NCI-H146 (cell line): ENCODE measurements around the gene MCM8.

ENCODE experiments used
- DNase-seq: peaks from one replicate; lab custom pipeline; 2025; lab: John Stamatoyannopoulos, UW

Gene MCM8

DNA sequence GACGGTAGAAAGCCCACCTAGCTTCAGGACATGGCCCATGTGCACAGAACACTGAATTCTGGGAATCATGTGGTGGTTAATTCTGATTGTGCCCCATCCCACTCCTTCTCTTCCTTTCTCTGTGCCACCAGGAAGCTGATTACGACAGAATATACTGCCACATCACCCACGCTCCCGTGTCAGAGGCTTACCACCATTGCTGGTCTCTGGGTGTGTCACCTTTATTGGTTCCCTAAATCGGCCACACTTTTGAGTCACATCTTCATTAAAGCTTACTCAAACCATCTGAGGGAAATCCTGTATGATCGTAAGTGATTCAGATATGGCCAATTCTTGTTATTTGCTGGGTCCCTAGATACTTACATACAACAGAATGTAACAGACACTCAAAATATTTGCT, 3.2 kb upstream of the MCM8 start:
- DNase-seq: no peak

DNA sequence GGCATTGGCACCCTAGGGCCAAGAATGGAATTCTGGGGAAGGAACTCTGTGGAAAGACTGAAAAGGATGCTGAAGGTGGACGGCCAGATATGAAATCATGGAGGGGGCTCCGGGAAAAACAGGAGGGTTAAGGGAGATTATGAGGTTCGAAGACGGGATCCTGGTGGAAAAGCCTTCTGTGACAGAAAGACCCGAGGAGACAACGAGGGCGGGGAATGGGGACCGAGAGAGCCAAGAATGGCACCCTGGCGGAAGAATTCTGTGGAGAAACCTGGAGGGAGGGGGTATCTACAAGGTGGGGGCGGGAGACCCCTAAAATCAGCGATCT, 545 bp upstream of the MCM8 start:
- no peak for DNase-seq

DNA sequence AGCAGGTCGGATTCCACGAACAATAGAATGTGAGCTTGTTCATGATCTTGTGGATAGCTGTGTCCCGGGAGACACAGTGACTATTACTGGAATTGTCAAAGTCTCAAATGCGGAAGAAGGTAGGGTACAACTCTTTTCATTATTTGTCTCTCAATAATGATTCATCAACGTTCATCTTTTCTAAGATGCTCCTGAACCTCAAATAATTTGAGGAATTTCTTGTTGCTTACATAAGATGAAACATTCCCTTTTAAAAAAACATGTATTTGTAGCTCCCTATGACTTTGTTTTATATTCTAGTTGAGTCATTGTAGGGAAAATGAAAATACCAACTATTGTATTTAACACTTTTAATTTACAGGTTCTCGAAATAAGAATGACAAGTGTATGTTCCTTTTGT, 17.0 kb downstream of the MCM8 start:
- no peak for DNase-seq

DNA sequence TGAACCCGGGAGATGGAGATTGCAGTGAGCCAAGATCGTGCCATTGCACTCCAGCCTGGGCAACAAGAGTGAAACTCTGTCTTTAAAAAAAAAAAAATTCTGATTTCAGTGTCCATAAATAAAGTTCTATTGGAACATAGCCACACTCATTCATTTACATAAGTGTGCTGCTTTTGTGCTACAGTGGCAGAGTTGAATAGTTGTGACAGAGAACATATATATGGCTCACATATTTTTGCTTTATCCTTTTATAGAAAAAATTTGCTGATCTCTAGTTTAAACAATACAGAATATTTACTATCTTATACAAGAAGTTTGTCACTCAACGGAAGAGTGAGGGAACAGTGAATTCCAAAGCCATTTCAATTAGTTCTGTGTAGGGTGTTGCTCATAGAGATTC, 18.0 kb downstream of the MCM8 start:
- no peak for DNase-seq

DNA sequence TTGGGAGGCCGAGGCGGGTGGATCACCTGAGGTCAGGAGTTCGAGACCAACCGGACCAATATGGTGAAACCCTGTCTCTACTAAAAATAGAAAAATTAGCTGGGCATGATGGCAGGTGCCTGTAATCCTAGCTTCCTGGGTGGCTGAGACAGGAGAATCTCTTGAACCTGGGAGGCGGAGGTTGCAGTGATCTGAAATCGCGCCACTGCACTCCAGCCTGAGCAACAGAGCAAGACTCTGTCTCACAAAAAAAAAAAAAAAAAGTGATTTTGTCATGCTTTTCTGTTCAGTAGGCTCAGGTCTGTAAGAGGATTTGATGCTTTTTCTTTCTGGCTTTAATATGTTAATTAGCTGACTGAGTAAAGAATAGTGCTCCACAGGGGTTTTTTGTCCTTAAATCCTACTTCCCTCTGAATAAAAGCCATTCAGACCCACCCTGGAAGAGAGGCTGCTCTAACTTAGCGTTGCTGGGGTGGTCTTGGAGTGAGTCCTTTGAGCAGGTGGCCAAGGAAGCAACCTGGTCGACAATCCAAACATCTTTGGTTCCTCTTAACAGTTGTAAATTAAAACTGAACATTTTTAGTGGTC, 19.0 kb downstream of the MCM8 start:
- peak; percentile 63 for DNase-seq

DNA sequence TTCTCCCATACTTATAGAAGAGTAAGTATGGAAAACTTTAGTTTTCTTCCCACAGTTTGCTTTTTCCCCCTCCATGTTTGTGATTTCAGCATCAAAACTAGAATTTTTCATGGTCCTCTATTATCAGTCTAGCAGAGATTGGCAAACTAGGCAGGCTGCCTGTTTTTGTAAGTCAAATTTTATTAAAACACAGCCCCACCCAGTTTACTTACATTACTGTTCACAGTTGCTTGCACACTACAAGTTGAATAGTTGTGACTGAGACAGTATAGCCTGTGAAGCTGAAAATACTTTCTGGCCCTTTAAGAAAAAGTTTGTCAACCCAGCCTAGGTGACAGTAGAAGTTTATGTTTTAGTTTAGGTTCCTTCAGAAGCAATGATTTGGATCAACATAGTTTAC, 19.5 kb downstream of the MCM8 start:
- no peak for DNase-seq

DNA sequence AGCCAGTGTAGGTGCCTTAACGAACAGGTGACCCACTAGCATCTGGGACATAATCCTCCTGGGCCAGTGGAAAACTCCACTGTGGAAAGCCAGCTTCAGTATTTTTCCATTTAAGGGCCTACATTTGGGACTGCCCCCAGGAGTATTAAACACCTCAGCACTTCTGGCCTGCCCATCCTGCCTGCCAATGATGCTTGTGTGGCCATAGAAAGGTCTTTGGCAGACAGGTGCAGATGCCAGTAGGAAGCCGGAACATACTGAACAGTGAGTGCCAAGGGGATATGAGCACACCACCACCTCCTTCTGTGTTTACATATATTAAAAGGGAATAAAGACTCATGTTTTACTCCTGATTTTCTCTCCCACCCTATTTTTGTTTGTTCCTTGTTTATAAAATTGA, 19.9 kb downstream of the MCM8 start:
- DNase-seq: no peak

DNA sequence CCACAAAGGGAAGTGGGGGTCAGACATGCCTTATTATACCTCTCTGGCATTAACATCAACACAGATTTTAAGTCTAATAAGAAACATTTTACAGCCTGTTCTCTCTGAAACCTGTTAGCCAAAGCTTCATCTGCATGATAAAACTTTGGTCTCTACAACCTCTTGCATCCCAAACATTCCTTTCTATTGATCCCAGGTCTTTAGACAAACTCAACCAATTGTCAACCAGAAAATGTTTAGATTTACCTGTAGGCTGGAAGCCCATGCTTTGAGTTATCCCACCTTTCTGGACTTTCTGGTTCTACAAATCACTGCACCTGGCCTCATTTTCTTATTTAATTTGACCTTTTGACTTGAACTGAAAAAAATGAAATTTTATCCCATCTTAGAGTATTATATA, 20.8 kb downstream of the MCM8 start:
- DNase-seq: no peak

DNA sequence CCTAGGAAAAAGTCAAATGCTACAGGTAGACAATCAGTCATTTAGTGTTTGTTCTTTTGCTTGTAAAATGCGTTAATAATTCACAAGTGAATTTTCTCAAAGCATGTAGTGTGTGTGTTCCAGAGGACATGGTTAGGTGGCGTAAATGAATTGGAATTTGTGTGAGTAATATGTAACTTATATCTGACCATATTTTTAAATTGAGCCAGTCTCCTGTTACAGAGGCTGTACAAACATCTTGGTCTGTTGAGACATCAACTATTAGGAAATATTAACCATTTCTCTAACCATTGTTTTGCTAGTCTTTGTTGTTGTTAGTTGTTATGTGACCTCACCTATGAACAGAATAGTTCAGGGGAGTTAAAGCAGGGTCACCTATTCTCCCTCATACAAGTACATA, 22.7 kb downstream of the MCM8 start:
- DNase-seq: no peak

DNA sequence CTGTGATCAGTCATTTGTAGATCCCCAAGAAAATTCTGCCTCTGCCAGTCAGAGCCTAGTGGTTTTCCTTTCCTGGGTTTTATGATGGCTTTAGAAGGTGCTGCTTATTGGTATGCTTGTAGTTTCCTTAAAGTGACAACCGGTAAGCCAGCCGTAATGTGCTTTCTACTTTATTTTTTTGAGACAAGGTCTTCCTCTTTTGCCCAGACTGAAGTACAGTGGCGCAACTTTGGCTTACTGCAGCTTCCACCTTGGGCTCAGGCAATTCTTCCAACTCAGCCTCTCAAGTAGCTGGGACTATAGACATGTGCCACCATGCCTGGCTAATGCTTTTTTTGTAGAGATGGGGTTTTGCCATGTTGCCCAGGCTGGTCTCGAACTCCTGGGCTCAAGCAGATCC, 23.5 kb downstream of the MCM8 start:
- no peak for DNase-seq

DNA sequence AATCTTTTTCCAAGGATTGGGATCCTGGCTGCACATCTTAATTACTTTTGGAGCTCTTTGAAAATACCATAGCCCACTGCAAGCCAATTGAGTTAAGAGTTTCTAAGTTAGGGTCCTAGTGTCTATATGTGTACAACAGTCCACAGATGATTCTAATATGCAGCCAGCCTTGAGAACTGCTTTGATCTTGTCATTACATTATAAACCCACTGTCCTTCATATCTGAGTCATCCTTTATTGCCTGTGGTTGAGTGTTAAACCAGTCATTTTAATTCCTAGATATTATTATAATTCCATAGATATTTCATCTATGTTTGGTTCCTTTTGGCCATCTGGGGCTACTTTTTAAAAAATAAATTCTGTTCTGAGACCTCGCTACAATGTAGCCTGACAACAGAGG, 24.1 kb downstream of the MCM8 start:
- DNase-seq: no peak

DNA sequence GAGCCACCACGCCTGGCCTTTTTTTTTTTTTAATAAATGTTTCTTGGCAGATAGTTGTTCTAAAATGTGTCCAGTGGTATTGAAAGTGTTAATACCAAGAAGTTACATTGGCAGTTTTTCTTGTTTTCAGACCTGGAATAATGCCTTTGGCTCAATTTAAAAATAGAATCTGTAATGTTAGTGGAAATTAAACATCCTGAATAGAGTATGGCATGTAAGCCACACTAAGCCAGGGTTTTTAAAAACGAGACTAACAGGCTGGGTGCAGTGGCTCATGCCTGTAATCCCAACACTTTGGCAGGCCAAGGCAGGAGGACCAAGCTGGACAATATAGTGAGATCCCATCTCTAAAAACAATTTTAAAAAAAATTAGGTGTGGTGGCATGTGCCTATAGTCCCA, 25.3 kb downstream of the MCM8 start:
- DNase-seq: no peak

DNA sequence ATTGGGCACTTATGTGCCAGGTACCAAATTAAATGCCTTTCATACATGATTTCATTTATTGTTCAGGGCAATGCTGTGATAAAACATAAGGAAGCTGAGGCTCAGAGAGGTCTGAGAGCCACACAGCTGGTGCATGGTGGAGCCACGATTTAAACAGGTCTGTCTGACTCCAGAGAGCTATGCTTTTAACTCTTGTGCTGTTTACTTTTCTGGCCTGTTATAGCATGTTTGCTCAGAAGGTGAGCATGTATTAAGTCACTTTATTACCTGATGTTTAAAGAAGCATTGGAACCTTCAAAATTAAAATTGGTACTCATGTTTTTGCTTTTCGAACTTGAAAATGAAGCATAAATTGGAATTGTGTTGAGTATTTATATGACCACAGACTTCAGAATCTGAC, 26.8 kb downstream of the MCM8 start:
- no peak for DNase-seq

DNA sequence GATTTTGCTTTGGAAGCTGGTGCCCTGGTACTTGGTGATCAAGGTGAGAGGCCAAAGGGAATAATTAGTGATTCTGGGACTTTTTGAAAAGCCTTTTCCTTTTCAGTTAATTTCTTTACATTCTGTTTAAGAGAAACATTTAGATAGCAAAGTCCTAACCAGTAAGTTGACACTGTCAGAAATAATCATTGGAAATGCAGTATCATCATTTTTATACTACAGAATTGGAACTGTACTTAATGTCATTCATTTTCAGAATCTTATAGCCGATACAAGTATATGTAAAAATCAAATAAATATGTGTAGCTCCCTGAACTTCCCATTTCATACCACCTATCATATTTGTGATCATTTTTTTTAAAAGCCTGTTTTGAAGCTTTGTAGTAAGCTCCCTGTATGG, 27.5 kb downstream of the MCM8 start:
- DNase-seq: no peak

DNA sequence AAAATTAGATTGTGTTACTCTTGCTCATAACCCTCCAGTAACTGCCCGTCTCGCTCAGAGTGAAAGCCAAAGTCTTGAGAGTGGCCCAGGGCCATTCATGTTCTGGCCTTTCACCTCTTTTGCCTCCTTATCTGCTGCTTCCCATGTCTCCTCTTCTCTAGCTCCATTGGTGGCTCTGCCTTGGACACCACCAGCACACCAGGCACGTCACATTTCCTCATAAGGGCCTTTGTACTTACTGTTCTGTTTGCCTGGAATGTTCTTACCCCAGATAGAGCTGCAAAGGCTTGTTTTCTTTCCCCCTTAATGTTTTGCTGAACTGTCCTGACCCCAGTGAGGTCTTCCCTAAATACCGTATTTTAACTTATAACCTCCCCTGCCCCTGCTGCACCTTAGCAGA, 29.3 kb downstream of the MCM8 start:
- DNase-seq: no peak

DNA sequence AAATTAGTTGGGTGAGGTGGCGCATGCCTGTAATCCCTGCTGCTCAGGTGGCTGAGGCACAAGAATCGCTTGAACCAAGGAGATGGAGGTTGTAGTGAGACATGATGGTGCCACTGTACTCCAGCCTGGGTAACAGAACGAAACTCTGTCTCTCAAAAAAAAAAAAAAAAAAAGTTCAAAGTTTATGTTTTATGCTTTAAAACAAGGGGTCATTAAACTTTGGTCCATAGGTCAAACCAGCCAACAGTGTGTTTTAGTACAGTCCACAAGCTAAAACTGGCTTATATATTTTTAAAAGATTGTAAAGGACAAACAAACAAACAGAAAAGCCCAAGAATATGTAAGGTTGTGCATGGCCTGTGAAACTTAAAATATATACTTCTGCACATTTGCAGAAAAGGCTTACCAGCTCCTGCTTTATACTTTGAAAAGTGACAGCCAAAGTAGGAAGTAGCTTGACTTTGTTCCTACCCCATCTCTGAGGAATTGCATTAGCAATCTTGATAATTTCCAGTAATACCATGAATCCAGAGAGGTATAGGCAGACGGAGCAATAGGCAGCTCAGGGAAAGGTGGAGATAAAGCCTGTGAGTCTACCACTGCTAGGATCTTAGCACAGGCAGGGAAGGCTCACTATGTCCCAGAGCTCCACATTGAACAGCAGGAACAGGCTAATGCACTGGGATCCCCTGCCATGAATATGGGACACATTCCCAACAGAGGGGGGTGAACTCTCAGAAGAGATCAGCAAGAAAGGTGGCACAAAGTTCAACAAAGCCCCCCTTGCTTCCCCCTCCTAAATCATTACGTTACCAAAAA, 30.5 kb downstream of the MCM8 start:
- DNase-seq: no peak

DNA sequence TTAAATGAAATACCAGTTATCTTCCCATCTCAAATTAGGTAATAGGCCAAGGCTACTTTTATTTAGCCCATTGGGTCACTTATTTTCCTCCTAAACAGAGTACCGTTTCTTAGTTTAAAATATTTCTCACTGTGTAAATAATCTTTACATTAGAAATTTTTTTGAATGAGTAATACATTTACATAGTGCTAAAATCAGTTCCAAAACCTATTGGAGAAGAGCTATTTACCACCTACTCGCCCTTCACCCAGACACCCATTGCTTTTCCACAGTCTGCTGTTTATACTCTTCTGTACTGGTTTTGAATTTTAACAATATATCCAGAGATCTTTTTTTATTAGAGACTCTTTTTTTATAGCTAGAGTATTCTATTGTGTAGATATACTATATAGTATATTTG, 36.9 kb downstream of the MCM8 start:
- DNase-seq: no peak

DNA sequence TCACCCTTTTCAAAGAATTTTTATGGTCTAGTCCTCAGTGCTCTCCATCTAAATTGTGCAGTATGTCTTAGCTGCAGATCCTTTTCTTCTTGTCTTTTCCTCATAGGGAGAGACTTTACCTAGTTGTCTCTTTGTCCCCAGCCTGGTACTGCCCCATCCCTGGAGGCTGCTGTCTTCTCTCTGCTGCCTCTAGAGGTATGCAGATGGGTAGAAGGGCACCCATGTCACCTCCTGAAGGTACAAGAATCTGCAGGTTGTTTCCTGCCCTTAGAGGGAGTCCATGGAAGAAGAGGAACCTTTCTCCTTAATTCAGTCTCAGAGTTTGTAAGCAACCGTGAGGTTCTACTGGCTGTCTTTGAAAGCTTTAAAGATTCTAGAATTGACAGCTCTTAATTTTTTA, 39.1 kb downstream of the MCM8 start:
- no peak for DNase-seq

DNA sequence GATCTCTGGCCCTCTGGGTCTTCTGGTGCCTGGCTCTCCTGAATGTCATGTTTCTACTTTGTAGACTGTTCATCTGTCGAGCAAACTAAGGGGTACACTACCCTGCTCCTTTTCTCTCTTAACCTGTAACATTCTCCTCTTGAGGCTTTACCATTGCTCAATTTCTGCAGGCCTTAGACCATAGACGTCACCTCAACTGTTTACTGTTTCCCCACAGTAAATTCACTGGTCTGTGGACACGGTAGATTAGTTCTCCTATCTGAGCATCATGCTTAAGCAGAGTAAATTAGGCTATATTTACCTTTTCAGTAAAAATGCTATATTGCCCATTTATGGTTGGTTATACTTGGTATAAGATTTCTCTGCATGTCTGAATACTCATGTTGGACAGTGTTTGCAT, 40.5 kb downstream of the MCM8 start:
- no peak for DNase-seq

DNA sequence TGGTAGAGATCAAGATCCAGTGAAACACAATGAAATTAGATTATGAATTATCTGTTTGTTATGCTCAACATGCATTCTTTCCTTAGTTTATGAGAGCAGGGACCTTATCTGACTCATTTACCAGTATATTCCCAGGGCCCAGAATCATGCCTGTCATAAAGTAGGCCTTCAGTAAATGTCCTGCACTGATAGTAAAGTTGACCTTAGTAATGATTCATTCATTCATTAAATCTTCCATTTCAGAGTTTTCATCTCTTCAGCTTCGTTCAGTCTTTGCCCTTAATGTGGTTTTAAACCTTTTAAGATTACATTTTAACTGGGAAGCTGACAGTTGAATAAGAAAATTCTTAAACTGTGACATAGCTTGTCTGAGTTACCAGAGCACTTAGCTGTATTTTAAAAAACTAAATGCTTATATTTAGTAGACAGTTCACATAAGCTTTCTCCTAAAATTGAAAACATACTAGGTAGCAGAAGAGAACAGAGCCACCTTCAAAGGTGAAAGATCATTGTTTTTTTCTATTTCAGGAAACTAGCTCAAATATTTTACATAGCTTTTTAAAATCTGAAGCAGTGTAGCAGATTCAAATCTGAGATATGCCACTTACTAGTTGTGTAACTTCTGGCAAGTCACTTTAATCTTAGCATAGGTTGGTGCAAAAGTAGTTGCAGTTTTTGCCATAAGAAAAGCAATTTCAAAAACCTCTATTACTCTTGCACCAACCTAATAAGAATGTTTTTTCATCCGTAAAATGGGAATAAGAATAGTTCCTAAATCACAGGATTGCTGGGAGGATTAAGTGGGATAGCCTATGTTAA, 41.4 kb downstream of the MCM8 start:
- no peak for DNase-seq

DNA sequence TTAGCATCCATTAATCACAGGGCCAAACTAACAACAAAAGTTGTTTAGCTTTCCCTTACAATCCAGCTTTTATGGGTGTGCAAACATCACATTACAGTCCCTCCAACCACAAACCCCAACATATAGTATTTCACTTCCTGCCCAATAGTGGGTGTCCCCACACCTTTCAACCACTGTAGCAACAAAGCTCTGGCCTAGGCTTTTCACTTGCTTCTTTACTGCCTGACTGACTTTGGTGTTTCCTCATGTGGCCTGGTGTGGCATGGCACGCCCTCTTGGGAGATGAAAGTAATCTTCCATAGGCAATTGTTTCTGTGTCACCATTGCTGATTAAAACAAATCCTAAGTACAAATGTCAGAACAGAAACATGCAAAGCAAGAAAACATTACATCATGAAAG, 46.3 kb downstream of the MCM8 start:
- DNase-seq: no peak

DNA sequence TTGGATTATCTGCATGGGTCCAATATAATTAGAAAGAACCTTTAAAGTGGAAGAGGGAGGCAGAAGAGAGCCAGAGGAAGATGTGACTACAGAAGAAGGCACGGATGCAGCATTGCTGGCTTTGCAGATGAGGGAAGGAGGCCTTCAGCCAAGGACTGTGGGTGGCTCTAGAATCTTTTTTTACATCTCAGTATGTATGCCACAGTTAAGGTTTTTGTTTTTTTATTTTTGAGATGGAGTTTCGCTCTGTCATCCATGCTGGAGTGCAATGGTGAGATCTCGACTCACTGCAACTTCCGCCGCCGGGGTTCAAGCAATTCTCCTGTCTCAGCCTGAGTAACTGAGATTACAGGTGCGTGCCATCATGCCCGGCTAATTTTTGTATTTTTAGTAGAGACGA, 49.3 kb downstream of the MCM8 start:
- no peak for DNase-seq

DNA sequence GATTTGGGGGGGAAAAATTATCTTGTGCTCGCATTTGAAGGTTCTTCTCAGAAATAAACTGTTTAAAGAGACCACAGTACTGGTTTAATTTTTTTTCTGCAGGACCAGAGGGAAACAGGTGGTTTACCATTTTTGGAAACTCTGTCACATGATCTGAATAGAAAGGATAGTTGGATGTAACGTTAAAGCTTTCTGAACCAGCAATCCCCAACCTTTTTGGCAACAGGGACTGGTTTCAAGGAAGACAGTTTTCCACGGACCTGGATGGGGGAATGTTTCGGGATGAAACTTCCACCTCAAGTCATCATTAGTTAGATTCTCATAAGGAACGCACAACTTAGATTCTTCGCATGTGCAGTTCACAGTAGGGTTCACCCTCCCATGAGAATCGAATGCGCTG, 50.4 kb downstream of the MCM8 start:
- no peak for DNase-seq

DNA sequence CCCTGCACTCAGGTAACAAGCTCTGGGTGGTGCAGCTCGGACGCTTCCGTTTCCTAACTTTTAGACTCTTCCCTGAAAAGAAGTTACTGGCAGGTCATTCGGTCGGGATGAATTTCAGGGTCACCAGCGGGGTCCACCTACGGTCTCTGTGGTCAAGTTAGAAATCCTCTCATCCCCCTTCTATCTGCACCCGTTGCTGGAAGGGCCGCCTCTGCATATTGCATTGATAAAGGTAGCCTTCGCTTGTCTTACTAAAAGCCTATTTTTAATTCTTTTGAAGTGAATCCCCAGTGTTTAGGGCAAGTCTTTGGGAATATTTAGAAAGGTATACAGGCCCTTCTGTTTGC, 56.1 kb downstream of the MCM8 start:
- no peak for DNase-seq
